Neural cell (in vitro differentiated cells): Measurements from ENCODE around the gene FBXL2.

Experiments
- EZH2 ChIP-seq: fragments of 200-600, 300-800 bp; shearing (Covaris generic), sonication (generic); IDR thresholded peaks from 2 replicates; pipeline ENCODE4 v1.6.1; 2014; ENCODE audit warnings: antibody characterized with exemption, low read length, borderline replicate concordance, mild to moderate bottlenecking; ENCODE audit not compliant: insufficient read depth, poor library complexity, severe bottlenecking
- TF ChIP-seq, protein P1 (sequence below): fragments of 450-650 bp; IDR thresholded peaks from 2 replicates; pipeline ENCODE4 v1.5.1; 2014; ENCODE audit warnings: antibody characterized with exemption, mild to moderate bottlenecking, moderate library complexity; ENCODE audit not compliant: poor library complexity, severe bottlenecking

DNA sequence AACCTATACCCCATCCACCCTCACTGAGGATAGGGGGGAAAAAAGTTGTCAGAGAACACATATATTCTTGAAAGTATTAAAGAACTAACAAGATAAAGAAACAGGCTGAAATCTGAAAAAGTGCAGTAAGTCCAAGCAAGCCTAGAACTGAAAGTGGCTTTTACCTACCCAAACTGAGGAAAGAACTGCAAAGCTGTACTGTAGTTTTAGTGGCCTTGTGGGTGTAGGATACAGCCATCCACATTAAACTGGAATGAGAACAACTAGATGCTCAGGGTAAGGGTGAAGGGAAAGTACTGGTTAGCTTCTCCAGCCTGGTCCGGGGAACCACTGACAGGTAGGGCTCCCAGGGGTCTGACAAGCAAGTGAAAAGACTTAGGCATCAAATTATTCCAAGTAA, 152.8 kb downstream of the FBXL2 start:
- TF ChIP-seq EZH2: no peak
- TF ChIP-seq, protein P1, sequence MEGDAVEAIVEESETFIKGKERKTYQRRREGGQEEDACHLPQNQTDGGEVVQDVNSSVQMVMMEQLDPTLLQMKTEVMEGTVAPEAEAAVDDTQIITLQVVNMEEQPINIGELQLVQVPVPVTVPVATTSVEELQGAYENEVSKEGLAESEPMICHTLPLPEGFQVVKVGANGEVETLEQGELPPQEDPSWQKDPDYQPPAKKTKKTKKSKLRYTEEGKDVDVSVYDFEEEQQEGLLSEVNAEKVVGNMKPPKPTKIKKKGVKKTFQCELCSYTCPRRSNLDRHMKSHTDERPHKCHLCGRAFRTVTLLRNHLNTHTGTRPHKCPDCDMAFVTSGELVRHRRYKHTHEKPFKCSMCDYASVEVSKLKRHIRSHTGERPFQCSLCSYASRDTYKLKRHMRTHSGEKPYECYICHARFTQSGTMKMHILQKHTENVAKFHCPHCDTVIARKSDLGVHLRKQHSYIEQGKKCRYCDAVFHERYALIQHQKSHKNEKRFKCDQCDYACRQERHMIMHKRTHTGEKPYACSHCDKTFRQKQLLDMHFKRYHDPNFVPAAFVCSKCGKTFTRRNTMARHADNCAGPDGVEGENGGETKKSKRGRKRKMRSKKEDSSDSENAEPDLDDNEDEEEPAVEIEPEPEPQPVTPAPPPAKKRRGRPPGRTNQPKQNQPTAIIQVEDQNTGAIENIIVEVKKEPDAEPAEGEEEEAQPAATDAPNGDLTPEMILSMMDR: no peak
